Measurements from ENCODE around the gene UTP25.

- TF ChIP-seq CTCF (IDR thresholded peaks at IDR 0.05; ENCODE audit: low read depth, low read length, poor library complexity, severe bottlenecking) (no peak), EZH2phosphoT487 (IDR thresholded peaks at IDR 0.05; ENCODE audit: borderline replicate concordance, low read length) (no peak)
Observed at GRCh38 chr1:209822706-209823105, 5.1 kb upstream of the UTP25 start.
